Measurements from ENCODE around the gene C16orf54. TPM values are rescaled to one million over a fixed set of nuclear protein-coding genes. Genes with fewer than 3 reads are reported as not detected.

The C16orf54 gene
- total RNA-seq, 1 experiment from 2014 or later = not detected

GRCh38 chr16:29701214-29701555 is 44.6 kb downstream of the C16orf54 start:
- no TSS peak for BruUV-seq (replicated peaks)
- DNase-seq (ENCODE audit: unreplicated experiment) = no peak
- no peak for TF ChIP-seq CTCF (IDR thresholded peaks at IDR 0.05; ENCODE audit: unreplicated experiment)
- Mint-ChIP-seq H3K36me3 (ENCODE audit: insufficient read depth, unreplicated experiment) (no peaks in the 10 kb centered on the region), H3K27me3 (ENCODE audit: insufficient read depth, unreplicated experiment) (peaks cover 22% of the 10 kb centered on the region), H3K9me3 (ENCODE audit: unreplicated experiment) (no peaks in the 10 kb centered on the region), H3K4me1 (ENCODE audit: insufficient read depth, unreplicated experiment) (no peaks in the 10 kb centered on the region), H3K27ac (ENCODE audit: low read depth, unreplicated experiment) (no peak overlapping the region), H3K4me3 (ENCODE audit: unreplicated experiment) (no peak overlapping the region)
- ChIA-PET CTCF (interaction anchor here (0.6 to 3.0 kb wide), 15 partner anchors 10 to 331 kb away, joined by 3 to 25 read pairs (median 6); partner anchors contain the start of gene TLCD3B), POLR2A (interaction anchor here (0.6 to 1.6 kb wide), 7 partner anchors 23 to 294 kb away, joined by 3 to 8 read pairs (median 4); partner anchors contain the start of genes HIRIP3, INO80E, MAZ and PAGR1)
- intact Hi-C loops (cut with micrococcal nuclease) = loop anchor here (2.0 kb wide), 3 partner anchors 90 to 320 kb away; partner anchors contain the start of genes KIF22 and PAGR1

DNA sequence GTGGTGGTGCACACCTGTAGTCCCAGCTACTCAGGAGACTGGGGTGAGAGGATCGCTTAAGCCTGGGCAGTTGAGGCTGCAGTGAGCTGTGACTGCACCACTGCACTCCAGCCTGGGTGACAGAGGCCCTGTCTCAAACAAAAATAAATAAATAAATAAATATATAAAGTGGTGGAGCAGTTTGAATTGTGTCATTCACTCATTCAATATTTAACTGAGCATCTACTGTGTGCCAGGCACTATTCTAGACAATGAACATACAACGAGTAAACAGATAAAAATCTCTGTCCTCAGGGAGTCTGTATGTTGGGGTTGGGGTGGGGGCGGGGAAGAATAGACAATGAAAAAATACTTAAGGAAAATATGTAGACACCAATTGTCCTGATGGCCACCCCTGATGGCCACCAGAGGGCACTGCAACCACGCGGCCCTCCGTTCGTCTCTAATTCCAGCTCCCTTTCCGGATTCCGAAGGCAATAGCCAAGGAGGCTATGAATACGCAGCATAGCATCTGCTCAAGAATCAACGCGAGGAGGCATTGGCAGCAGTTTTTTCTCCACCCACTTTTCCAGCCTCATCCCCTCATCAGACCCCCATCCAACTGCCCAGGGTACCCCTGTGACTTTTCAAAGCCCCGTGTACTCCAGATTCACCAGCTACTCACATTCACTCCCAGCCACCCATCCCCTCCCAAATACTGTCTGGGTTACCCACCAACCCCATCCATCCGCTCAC is 45.4 kb downstream of the C16orf54 start:
- no peak overlapping the region for H3K27ac Mint-ChIP-seq (ENCODE audit: low read depth, unreplicated experiment)
- DNase-seq (ENCODE audit: unreplicated experiment) = peak; percentile 87
- H3K4me1 Mint-ChIP-seq (ENCODE audit: insufficient read depth, unreplicated experiment) = no peaks in the 10 kb centered on the region
- TF ChIP-seq CTCF (IDR thresholded peaks at IDR 0.05; ENCODE audit: unreplicated experiment) = peak; percentile 95
- no peaks in the 10 kb centered on the region for H3K9me3 Mint-ChIP-seq (ENCODE audit: unreplicated experiment)
- ChIA-PET POLR2A (interaction anchor here (0.6 to 1.6 kb wide), 9 partner anchors 10 to 295 kb away, joined by 3 to 8 read pairs (median 4); partner anchors contain the start of genes HIRIP3, INO80E and PAGR1), CTCF (interaction anchor here (0.6 to 3.0 kb wide), 30 partner anchors 9 to 783 kb away, joined by 3 to 25 read pairs (median 4); partner anchors contain the start of genes C16orf92, KIF22 and TLCD3B)
- intact Hi-C loops (cut with micrococcal nuclease) = loop anchor here (1.0 to 2.0 kb wide), 4 partner anchors 90 to 320 kb away; partner anchors contain the start of genes KIF22 and PAGR1
- peaks cover 22% of the 10 kb centered on the region for H3K27me3 Mint-ChIP-seq (ENCODE audit: insufficient read depth, unreplicated experiment)
- no peaks in the 10 kb centered on the region for H3K36me3 Mint-ChIP-seq (ENCODE audit: insufficient read depth, unreplicated experiment)
- H3K4me3 Mint-ChIP-seq (ENCODE audit: unreplicated experiment) = no peak overlapping the region
- BruUV-seq (replicated peaks) = no TSS peak

DNA sequence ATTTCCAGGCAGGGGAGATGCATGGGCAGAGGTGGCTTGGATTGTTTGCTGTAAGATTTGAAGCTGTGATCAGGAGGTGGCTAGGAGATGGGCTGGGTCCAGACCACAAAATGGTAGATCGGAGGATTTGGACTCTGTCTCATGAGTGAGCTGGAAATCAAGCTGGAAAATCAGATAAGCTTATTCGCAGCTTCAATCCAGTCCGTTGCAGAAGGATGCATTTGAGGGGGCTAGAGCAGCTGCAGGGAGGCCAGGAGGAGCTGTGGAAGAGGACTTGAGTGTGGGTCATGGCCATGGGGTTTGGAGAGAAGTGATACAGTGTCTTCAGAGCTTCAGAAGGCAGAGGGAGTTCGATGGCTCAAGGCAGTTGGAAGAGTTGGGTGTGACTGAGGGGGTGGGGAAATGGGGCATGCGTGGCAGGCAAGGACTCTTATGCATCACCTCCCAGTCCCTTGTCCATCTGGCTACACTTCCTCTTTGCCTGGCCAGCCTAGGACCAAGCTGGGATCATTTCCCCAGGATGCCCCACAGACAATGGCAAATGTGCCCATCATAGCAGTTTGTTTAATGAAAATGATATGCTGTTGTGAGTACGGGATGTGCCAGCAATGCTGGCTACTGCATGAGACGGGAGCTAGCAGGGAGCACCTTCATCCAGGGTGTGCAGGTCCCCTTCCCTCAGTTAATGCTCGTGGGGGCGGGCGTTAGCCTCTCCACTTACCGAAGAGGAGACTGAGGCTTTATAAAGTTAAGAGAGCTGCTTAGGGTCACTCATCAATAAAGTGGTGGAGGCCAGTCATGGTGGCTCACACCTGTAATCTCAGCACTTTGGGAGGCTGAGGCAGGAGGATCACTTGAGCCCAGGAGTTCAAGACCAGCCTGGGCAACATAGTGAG is 46.2 kb downstream of the C16orf54 start:
- H3K4me1 Mint-ChIP-seq (ENCODE audit: insufficient read depth, unreplicated experiment) = no peaks in the 10 kb centered on the region
- H3K27ac Mint-ChIP-seq (ENCODE audit: low read depth, unreplicated experiment) = no peak overlapping the region
- H3K27me3 Mint-ChIP-seq (ENCODE audit: insufficient read depth, unreplicated experiment) = peaks cover 22% of the 10 kb centered on the region
- BruUV-seq (replicated peaks) = no TSS peak
- POLR2A ChIA-PET = interaction anchor here (0.6 to 1.6 kb wide), 11 partner anchors 11 to 140 kb away, joined by 3 to 8 read pairs (median 4); partner anchors contain the start of genes KIF22 and PAGR1
- CTCF ChIA-PET = interaction anchor here (0.6 to 3.0 kb wide), 27 partner anchors 8 to 783 kb away, joined by 3 to 25 read pairs (median 5); partner anchors contain the start of genes C16orf92, KIF22, MVP and TLCD3B
- H3K4me3 Mint-ChIP-seq (ENCODE audit: unreplicated experiment) = no peak overlapping the region
- H3K36me3 Mint-ChIP-seq (ENCODE audit: insufficient read depth, unreplicated experiment) = no peaks in the 10 kb centered on the region
- intact Hi-C loops (cut with micrococcal nuclease) = loop anchor here (1.0 to 2.0 kb wide), 4 partner anchors 91 to 321 kb away; partner anchors contain the start of genes KIF22 and PAGR1
- no peak for DNase-seq (ENCODE audit: unreplicated experiment)
- no peak for TF ChIP-seq CTCF (IDR thresholded peaks at IDR 0.05; ENCODE audit: unreplicated experiment)
- H3K9me3 Mint-ChIP-seq (ENCODE audit: unreplicated experiment) = no peaks in the 10 kb centered on the region
